Measurements from ENCODE around the gene CLCN4.

GRCh38 chrX:10156199-10157031, at the start of gene CLCN4:
- TF ChIP-seq POLR2A (IDR thresholded peaks at IDR 0.05; ENCODE audit: low read length) (peak; percentile 78), GATA1 (IDR thresholded peaks at IDR 0.05; ENCODE audit: low read depth, low read length) (no peak)

Data from erythroblast (primary cell).